Mammary epithelial cell (primary cell): Measurements from ENCODE around the gene MTCL1.

ENCODE experiments used
- CTCF ChIP-seq, 2 donors: IDR thresholded peaks in 1 of 2; conservative IDR thresholded peaks in 1 of 2; 2 replicates each; pipeline ENCODE4 v1.5.1; 2011 to 2012; ENCODE audit warnings: inconsistent platforms in 2 of 2, low read length in 2 of 2, mild to moderate bottlenecking in 2 of 2, control low read depth in 1 of 2, low read depth in 1 of 2; ENCODE audit not compliant: insufficient read depth in 1 of 2; ENCODE audit errors: extremely low read depth in 1 of 2
- EZH2 ChIP-seq: IDR thresholded peaks from 2 replicates; pipeline ENCODE4 v1.6.1; 2012; ENCODE audit warnings: low read length, inconsistent platforms, borderline replicate concordance

DNA sequence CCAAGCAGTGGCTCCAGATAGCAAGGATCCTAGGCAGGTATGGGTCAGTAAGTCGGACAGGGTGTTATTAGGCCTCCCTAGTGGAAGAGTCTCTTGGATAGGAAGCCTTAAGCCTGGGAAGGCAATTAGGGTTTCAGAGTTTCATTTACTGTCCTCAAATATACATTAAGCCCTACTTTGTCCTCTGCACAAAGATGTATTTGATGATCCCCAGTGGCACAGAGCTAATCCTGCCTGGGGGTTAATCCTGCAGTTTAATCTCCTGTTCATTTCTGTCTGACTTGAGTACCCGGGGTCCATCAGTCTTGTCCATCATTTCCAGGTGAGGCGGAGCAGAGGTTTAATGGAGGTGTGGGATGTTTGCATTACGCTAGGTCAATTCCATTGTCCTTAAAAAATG is 62.0 kb downstream of the MTCL1 start:
- TF ChIP-seq CTCF (conservative IDR thresholded peaks at IDR 0.05 in 1 of 2, IDR thresholded peaks at IDR 0.05 in 1 of 2; ENCODE audit: extremely low read depth in 1 of 2, insufficient read depth in 1 of 2, low read depth in 1 of 2, low read length in 2 of 2): no peak
- TF ChIP-seq EZH2: no peak
